GM21360 (cell line): ENCODE data around the gene LRRC8C.
A peak's percentile ranks its signal among the peaks of the same experiment; 100 is the strongest.

Experiments used
- ATAC-seq: cut with Tn5 transposase; IDR thresholded peaks from one replicate; pipeline ENCODE4 v1.9.1; 2021; ENCODE audit warnings: mild to moderate bottlenecking, moderate library complexity; ENCODE audit not compliant: unreplicated experiment

The LRRC8C gene

DNA sequence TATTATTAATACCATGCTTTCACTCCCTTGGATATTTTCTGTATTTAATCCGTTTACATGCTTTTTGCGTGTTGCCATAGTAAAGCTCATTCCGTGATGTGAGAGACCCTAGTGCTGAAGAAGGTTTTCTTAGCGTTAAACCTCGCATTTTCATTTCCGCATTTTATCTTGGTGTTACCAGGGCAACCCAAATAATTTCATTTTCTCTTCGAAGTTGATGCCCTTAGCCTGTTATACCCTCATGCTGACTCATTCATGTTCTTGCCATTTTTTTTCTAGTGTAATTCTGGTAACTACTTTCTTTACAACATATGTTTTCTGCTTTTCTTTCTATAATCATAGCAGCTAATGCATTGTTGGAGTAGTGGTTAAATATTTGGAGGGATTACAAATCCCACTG lies 37.2 kb downstream of the LRRC8C start:
- peak; percentile 99 for ATAC-seq

DNA sequence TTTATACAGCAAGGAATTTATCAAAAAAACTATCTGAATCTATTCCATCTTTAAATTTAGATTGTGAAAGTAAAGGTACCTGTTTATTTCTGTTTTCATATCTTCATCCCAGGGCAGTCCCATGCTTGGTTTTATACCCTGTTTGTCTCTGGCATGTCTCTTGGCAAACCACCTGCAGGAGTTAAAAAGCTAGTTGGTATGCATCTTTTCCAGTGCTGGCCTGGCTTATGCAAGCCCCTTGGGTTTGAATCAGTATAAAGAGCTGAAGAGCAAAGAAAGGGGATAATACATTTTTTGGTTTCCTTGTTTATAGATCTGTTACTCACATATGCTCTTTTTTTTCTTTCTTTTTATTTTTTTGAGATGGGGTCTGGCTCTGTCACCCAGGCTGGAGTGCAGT lies 37.8 kb downstream of the LRRC8C start:
- no peak for ATAC-seq

DNA sequence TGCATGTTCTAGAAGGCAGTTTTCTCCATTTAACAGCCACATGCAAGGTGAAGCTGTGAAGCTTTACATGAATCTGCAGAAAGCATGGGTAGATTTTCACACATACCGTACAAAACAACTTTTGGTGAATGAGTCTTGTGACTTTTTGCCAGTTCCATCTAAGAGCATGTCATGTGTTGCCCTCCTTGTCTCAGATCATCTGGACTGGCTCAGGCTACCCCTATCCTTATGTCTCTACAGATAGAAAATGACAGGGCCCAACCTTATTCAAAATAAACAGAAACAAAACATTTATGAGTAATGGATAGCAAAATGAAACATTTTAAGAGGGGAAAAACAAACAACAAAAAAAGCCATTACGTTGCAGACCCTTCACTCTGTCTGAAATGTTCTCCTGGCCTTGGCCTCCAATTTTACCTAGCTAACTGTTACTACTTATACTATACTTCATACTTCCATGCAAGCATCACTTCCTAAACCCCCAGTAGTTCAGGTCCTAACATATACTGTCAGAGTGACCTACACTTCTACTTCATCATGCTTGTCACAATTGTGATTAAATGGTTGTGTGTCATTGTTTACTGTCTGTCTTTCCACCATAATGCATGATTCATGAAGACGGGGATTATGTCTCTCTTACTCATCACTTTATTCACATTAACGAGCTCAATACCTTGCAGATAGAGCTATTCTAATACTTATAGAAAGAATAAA lies 39.0 kb downstream of the LRRC8C start:
- no peak for ATAC-seq

DNA sequence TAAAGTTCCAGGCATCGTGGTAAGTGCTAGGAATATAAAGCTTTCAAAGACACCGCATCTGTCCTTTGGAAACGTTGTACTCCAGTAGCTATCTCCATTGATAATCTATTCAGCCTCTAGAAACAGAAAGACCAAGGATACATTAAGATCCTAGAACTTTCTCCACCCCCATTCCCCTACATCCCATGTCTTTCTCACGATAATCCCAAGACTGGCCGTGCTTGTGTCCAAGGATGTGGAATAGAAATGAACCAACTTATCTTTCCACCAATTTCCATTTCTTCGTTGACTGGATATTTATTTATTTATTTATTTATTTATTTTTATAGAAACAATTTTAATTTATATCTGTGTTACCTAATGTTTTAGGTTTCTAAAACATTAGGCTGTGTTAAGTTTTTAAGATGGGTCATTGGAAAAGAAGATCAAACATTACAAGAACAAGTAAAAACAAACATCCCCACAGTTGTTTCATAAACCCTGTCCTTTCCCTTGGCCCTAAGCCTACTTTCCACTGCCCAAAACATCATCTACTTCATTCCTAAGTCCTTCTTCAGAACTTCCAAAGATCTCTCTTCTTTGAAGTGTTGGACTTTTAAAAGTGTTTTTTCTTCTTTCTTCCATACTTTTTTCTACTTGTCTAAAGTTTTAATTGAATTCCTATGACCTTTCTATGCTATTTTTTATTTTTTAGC lies 39.7 kb downstream of the LRRC8C start:
- ATAC-seq = no peak

DNA sequence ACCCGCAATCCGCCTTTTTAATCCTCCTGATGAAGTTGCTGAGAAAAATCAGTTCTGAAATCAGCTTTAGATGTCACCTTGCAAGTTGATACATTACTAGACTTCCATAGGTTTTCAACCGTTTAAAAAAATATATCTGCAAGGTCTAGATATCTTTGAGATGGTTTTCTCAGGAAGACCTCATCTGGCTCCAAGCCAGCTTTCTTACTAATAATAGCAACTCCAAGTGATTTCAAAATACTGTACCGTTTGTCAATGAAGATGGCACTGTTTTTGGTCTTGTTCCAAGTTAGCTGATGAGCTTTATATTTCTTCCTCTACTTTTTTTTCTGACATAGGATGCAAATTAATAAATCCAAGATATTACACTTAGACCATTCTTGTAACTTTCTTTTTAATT lies 40.3 kb downstream of the LRRC8C start:
- no peak for ATAC-seq

DNA sequence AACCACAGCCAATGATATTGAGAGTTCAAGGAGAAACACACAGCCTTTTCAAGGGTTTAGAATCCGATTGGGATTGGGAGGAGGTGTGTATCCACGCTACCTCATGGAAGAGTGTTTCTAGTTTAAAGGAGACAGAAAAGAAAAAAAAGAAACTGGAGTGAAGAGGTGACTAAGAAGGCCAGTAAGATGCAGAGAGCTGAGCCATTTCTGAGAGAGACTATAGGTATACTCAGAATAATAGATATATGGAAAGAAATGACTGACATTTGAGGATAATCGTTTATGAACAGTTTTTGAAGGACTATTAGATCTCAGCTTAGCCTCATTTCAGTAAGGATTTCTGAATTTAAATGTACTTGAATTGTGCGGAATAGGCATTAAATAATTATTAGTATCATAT lies 42.8 kb downstream of the LRRC8C start:
- no peak for ATAC-seq

DNA sequence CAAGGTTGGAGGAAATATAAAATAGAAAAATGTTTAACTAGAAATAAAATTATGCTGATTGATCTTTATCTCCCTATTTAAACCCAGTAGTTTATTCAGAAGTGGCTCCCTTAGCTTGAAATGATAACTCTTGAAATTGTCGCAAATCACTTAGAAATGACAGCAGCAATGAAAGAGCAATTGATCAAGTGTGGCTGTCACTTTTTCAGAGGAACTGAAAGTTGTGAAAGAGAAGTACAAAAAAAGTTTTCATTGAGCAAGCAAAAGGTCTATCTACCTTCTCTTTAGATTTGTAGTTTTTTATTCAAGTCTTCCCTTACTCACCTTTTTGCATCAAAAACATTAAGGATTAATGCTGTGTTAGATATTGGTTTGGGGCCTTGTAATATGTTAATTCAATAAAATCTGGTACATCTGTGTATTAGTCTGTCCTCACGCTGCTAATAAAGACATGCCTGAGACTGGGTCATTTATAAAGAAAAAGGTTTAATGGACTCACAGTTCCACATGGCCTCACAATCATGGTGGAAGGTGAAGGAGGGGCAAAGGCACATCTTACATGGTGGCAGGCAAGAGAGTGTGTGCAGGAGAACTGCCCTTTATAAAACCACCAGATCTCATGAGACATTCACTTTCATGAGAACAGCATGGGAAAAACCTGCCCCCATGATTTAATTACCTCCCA lies 48.3 kb downstream of the LRRC8C start:
- no peak for ATAC-seq

DNA sequence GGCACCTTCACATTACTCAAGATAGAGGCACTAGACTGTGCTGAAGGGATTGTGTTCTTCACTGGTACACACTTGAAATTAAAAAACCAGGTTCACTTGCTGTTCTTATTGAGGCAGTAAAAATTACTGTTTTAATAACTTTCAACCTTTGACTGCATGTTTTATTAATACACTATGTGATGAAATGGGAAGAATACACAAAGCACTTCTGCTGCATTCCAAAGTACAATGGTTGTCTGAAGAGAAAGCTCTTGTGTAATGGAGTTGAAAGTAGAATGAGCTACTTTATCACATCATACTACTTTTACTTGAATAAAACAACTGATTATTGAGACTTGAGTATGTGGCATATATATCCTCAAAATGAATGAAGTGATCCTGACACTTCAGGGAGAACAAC lies 49.7 kb downstream of the LRRC8C start:
- ATAC-seq = no peak

DNA sequence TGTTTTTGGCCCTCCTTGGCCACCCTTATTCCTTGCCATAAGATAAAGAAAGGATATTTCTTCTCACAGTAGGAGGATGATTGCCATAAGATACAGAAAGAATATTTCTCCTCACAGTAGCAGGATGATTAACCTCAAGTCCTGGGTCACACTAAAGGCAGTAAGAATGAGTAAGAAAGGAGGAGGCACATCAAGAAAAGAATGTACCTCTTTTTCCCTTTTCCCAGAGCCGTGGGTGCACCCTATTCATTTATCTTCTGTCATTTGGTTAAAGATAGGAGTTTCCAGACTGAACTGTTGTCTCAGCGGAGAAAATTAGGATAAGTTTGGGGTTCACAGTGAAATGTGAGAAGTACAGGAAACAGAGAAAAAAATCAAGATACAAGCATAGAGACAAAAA lies 52.5 kb downstream of the LRRC8C start:
- no peak for ATAC-seq

DNA sequence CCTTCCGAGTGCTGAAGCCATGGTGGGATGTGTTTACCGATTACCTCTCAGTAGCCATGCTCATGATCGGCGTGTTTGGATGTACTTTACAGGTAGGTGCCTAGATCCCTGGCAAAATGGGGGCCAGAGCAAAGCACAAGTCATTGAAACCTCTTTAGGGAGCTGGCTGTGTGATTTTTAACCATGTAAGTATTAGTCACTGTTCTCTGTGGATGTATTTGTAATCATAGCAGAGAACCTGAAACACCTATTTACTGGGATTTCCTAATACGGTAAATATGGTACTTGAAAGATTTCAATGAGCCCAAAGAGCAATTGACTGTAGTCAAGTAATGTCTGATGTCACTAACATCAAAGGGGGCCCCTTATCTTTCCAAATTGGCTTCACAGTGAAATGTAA lies 53.6 kb downstream of the LRRC8C start:
- ATAC-seq = no peak

DNA sequence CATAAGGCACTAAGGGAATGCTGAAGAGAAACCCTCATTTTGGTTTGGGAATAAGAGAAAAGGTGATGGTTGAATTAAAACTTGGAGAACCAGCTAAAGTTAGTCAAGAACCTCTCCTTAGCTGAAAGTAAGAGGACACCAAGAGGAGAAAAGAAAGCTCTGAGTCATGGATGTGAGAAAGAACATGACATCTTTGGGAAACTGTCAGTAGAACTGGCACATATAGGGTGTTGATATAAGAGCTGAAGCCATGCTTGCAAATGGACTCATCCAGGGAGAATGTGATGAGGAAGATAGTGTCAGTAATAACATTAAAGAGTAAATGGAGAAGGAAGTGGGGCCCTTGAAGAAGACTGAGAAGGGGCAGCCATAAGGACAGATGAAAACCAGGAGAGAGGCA lies 54.3 kb downstream of the LRRC8C start:
- ATAC-seq = no peak

DNA sequence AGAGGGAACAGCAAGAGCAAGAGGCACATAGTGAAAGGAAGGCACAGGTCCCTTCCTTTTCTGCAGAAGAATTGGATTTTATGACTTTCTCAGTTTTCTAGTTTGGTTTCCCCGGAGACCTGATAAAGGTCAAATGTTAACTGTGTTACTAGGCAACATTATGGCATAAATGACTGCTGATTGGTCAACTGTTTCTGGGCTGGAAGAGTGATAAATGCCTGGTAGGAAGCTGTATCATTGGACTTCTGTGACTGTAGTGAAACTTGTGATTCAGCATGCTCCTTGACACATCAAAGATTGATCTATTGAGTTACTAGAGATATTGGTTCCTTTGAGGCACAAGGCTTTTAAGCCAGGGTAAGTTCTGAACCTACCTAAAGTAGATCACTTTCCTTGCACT lies 55.7 kb downstream of the LRRC8C start:
- ATAC-seq = no peak

DNA sequence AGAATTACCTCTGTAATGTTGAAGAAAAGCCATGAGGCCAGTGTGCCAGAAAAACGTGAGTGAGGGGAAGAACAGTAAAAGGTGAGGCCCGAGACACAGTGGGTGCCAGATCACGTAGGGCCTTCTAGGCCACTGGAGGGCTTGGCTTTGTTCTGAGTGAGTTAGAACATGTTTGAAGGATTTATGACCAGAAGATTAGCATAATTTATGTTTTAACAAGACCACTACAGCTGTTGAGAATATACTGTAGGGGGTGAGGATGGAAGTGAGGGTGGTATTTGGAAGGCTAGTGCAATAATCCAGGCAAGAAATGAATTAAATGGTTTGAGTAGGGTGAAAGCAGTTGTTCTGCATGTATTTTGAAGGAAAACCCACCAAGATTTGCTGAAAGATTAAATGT lies 56.3 kb downstream of the LRRC8C start:
- no peak for ATAC-seq

DNA sequence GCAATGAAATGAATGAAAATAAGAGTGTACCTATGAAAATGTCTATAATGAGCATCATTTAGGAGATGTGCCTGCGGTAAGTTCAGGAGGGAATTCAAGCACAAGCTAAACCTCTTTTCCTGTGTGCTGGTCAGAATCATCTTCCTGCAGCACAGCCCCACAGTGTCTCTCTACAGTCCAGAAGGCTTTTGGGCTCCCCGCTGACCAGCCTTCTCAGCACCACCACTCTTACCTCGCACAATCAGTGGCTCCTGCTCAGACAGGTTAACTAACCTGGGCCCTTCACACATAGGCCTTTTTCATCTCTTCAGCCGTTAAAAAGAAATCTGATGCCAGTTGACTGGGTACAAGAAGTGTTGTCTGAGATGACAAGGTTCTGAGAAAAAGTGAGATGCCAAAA lies 57.7 kb downstream of the LRRC8C start:
- no peak for ATAC-seq

DNA sequence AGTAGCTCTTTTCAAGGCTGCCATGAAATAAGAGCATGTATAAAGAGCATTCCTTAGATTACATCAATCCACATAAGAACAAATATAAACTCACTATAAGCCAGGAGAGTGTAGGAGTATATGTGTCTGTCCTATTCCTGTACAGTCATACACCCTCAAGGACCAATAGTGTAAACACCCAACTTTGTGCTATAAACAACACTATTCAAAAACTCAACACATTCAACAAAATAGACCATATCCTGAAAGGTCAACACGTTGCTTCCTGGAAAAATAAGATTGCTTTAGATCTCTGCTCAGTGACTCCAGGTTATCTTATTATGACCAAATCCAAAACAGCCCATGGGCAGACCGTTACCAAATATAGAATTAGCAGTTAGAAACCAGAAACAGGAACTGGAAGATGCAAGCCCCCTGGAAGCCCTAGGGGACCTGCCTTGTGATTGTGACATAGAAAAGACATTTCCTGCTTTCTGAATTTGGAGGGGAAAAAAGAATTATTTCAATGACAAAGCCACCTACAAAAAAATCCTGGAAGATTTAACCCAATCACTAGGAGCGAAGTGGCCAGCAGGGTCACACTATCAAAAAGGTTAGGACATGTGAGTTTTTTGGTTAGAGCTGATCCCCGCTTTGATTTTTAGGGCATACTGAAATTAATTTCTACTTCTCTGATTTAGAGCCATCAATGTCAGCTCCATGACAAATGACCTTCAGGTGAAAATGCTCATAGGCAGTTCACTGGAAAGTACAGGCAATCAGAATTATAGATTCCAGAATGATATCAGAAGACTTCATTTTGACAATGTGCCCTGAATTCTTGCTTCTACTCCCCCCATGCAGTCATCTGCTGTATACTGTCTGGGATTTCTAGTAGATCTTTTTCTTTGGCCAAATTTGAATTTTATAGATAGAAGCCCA lies 59.9 kb downstream of the LRRC8C start:
- peak; percentile 62 for ATAC-seq

DNA sequence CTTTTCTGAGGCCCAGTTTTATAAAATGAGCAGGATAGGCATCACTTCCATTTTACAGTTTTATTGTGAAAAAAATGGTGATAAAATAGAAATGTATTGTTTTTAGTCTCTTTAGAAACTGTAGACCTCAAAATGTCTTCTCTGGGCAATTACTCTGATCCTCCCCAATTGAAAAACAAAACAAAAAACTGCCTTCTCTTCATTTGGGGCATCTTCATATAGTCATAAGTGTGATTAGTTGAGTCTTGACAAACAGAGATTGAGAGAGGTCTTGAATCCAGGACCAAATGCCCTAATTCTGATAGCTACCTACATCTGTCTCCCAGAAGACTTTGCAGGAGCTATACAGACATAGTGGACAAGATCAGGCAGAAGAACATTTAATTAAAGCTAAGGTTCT lies 62.9 kb downstream of the LRRC8C start:
- no peak for ATAC-seq

DNA sequence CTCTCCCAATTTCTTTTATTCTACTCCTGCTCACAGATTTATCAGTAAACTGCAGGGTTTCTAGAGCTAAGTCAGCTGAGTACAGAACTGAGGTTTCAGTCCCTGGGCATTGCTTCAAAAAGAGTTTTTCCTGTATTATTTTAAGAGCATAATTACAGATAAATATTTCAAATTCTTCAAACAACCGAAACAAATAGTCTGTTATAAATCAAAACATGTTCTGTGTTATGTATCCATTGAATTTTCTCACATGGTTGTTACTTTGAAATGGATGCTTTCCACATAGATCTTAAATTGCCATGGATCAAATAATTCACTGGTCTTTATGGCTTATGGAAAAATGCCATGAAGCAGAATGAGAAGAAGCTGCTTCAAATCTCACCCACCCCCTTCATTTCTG lies 64.5 kb downstream of the LRRC8C start:
- ATAC-seq = no peak

DNA sequence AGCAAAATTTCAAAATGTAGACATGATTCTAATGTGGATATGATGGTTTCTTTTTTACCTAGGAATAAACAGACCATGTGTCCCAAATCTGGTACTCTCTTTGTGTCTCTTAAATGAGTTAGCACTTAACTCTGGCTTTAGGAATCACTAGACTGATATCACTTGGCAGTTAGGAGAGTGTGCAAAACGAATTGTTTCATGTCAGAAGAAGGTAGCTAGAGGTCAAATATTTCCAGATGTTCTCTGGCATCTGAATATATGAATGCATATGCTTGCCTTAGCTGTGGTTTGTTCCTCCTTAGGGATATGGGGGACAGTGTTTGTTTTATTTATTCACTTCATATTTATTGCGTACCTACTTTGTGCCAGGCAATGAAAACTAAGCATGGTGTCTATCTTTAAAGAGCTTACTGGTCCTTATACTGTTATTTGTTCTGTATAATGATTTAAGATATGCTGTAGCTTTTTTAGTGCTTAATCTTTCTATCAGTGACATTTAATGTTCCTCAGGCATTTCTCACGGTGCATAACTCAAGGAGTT lies 65.2 kb downstream of the LRRC8C start:
- ATAC-seq = no peak

DNA sequence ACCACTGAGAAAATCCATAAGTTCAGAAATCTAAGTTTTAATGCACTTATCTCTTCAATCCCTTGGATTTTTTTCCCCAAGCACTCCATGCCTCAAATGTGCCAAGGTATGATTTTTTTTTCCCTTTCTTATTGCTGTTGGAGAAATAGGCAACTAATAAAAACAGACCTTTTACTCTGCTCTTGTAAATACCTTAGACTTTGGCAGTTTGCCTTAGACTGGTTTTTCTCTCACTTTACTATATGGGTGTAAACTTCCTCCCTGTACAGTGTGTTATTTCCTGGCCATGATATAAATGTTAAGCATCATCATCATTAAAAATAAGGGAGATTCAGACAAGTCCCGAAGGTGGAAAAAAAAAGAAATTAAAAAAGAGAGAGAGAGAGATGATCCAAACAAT lies 65.7 kb downstream of the LRRC8C start:
- no peak for ATAC-seq

DNA sequence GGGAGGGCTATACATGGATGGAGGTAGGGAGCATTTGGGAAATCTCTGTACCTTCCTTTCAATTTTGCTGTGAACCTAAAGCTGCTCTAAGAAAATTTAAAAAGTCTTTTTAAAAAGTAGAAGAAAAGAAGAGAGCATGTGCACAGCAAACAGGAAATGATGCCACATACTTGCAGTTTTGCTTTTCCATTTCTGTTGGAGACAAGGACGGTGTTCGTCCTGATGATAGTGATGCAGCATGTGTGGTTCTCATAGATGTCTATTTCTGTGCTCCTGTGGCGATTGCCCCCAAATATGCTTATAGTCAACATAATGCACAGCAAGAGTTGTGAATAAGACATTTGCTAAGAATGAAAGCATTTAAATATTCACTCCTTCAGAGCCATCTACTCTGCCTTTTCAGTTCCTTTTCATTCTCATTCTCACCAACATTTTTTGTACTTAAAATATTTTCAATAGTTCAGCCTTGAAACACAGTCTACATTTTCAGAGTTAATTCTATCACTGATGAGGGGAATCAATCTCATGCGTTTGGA lies 66.6 kb downstream of the LRRC8C start:
- no peak for ATAC-seq
